ENCODE measurements around the gene PCNT. TPM values are rescaled to one million over a fixed set of nuclear protein-coding genes. Genes with fewer than 3 reads are reported as not detected.

The PCNT gene, protein sequence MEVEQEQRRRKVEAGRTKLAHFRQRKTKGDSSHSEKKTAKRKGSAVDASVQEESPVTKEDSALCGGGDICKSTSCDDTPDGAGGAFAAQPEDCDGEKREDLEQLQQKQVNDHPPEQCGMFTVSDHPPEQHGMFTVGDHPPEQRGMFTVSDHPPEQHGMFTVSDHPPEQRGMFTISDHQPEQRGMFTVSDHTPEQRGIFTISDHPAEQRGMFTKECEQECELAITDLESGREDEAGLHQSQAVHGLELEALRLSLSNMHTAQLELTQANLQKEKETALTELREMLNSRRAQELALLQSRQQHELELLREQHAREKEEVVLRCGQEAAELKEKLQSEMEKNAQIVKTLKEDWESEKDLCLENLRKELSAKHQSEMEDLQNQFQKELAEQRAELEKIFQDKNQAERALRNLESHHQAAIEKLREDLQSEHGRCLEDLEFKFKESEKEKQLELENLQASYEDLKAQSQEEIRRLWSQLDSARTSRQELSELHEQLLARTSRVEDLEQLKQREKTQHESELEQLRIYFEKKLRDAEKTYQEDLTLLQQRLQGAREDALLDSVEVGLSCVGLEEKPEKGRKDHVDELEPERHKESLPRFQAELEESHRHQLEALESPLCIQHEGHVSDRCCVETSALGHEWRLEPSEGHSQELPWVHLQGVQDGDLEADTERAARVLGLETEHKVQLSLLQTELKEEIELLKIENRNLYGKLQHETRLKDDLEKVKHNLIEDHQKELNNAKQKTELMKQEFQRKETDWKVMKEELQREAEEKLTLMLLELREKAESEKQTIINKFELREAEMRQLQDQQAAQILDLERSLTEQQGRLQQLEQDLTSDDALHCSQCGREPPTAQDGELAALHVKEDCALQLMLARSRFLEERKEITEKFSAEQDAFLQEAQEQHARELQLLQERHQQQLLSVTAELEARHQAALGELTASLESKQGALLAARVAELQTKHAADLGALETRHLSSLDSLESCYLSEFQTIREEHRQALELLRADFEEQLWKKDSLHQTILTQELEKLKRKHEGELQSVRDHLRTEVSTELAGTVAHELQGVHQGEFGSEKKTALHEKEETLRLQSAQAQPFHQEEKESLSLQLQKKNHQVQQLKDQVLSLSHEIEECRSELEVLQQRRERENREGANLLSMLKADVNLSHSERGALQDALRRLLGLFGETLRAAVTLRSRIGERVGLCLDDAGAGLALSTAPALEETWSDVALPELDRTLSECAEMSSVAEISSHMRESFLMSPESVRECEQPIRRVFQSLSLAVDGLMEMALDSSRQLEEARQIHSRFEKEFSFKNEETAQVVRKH (N-terminal part only)
- total RNA-seq = 19.2 and 23.0 TPM in 2 replicates

DNA sequence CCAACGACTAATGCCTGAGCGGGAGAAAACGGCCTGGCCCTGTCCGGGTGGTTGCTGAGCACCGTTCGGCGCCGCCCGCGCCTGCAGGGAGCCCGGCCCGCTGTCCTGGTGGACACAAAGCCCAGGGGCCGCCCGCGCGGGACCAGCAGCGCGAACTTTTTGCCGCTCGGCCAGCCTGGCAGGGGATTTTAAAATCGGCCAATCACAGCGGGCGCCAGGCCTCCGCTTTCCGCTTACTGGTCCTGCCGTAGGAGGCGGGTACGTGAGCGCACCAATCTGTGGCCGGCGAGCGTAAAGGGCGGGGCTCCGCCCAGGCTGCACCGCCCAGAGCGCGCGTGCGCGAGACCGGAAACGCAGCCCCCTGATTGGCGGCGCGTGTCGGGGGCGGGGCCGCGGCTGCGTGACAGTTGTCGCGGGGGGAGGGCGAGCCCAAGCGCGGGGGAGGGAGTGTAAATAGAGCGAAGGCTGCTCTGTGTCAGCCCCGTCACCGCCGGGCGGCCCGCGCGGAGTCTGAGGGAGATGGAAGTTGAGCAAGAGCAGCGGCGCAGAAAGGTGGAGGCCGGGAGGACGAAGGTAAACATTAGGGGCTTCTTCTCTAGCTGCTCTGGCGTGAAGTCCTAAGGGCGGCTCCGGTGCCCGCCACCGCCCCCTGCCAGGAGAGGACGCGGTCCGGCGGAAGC lies at the start of gene PCNT, which contains the start of gene C21orf58:
PCNT (plus strand) TSS at position 447 of the 680 bp plus-strand sequence; CDS start at position 520, 73 bp downstream.
C21orf58 (minus strand) TSS at position 161 of the 680 bp plus-strand sequence. CDS start 1,132 bp downstream, outside the sequence.
- TF ChIP-seq, protein P1, sequence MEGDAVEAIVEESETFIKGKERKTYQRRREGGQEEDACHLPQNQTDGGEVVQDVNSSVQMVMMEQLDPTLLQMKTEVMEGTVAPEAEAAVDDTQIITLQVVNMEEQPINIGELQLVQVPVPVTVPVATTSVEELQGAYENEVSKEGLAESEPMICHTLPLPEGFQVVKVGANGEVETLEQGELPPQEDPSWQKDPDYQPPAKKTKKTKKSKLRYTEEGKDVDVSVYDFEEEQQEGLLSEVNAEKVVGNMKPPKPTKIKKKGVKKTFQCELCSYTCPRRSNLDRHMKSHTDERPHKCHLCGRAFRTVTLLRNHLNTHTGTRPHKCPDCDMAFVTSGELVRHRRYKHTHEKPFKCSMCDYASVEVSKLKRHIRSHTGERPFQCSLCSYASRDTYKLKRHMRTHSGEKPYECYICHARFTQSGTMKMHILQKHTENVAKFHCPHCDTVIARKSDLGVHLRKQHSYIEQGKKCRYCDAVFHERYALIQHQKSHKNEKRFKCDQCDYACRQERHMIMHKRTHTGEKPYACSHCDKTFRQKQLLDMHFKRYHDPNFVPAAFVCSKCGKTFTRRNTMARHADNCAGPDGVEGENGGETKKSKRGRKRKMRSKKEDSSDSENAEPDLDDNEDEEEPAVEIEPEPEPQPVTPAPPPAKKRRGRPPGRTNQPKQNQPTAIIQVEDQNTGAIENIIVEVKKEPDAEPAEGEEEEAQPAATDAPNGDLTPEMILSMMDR (IDR thresholded peaks at IDR 0.05; ENCODE audit: extremely low read depth, low read depth, low read length) = no peak
- peaks cover 65% of the 10 kb centered on the region for H3K79me2 ChIP-seq (ENCODE audit: insufficient read depth, low read length)
- H3K9me3 ChIP-seq (ENCODE audit: low read depth, low read length) = no peaks in the 10 kb centered on the region
- H3K4me2 ChIP-seq (ENCODE audit: insufficient read depth, low read length) = peak within 1 kb of the TSS; percentile 98
- peaks cover 23% of the 10 kb centered on the region for H3K4me1 ChIP-seq (ENCODE audit: insufficient read depth, low read length)
- DNase-seq (ENCODE audit: insufficient read length, low spot score, missing footprints) = peak; percentile 100
- peak within 1 kb of the TSS; percentile 97 for H3K4me3 ChIP-seq (ENCODE audit: insufficient read depth, low read length)
- peak within 1 kb of the TSS; percentile 92 for H3K27ac ChIP-seq (ENCODE audit: low read depth, low read length)
- peak within 1 kb of the TSS; percentile 95 for H2AFZ ChIP-seq (ENCODE audit: low read length)
- H3K27me3 ChIP-seq (ENCODE audit: insufficient read depth, low read length) = no peaks in the 10 kb centered on the region
- H3K36me3 ChIP-seq (ENCODE audit: insufficient read depth, low read length) = peaks cover 9% of the 10 kb centered on the region
- H4K20me1 ChIP-seq (ENCODE audit: insufficient read depth, low read length) = peaks cover 3% of the 10 kb centered on the region

DNA sequence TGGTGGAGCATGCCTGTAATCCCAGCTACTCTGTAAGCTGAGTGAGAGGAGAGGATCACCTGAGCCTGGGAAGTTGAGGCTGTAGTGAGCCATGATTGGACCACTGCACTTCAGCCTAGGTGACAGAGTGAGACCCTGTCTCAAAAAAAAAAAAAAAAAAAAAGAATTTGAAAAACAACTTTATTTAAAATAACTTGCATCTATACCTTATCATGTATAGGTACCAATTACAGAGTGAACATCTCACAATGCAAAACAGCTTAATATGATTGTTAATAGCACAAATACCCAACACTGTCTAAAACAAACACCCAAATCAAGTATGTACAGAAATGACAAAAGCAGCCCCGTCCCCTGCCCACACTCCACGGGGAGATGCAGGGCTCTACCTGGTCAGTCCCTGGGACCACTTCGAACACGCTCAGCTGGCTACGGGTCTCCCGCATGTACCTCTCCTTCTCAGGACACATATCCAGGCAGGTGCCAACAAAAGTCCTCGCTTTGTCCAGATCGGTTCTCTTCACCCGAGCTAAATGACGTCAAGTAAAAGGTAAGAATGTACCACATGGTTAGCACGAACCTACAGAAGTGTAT lies 49.1 kb upstream of the PCNT start:
- Histone ChIP-seq H4K20me1 (ENCODE audit: insufficient read depth, low read length) (peaks cover 12% of the 10 kb centered on the region), H3K4me1 (ENCODE audit: insufficient read depth, low read length) (no peaks in the 10 kb centered on the region), H3K9me3 (ENCODE audit: low read depth, low read length) (no peaks in the 10 kb centered on the region), H3K4me3 (ENCODE audit: insufficient read depth, low read length) (no peak overlapping the region), H3K27ac (ENCODE audit: low read depth, low read length) (no peak overlapping the region), H3K36me3 (ENCODE audit: insufficient read depth, low read length) (peaks cover 86% of the 10 kb centered on the region), H3K4me2 (ENCODE audit: insufficient read depth, low read length) (no peak overlapping the region), H2AFZ (ENCODE audit: low read length) (no peak overlapping the region), H3K79me2 (ENCODE audit: insufficient read depth, low read length) (peaks cover 13% of the 10 kb centered on the region), H3K27me3 (ENCODE audit: insufficient read depth, low read length) (no peaks in the 10 kb centered on the region)
- no peak for DNase-seq (ENCODE audit: insufficient read length, low spot score, missing footprints)
- TF ChIP-seq, protein P1 (IDR thresholded peaks at IDR 0.05; ENCODE audit: extremely low read depth, low read depth, low read length) = no peak

DNA sequence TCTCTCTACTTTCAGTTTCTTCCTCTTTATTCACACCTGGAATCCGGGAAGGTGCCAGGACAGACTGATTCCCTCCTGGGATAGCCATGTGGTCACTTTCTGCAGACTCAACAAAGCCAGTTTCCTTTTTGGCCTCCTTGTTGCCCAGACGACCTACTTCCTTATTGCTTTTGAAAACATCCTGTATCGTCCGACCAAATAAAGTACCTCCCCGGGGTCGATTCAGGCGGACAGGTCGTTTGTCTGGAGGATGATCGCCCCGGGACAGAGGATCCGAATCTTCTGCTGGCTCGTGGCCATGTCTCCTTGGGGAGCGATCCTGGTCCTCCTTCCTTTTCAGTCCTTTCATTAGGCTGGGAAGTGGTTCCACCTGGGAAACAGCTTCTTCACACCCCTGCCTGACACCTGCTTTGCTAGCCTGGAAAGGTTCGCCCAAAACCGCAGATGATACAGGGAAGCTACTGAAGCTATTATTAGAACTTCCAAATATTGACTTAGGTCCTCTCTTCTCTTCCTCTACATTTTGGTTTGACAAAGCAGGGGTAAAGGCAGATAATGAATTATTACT lies 39.8 kb upstream of the PCNT start:
- Histone ChIP-seq H3K4me3 (ENCODE audit: insufficient read depth, low read length) (peak overlapping the region; percentile 41), H3K27me3 (ENCODE audit: insufficient read depth, low read length) (no peaks in the 10 kb centered on the region), H3K27ac (ENCODE audit: low read depth, low read length) (peak overlapping the region; percentile 4), H2AFZ (ENCODE audit: low read length) (no peak overlapping the region), H3K4me2 (ENCODE audit: insufficient read depth, low read length) (peak overlapping the region; percentile 91), H3K9me3 (ENCODE audit: low read depth, low read length) (no peaks in the 10 kb centered on the region), H4K20me1 (ENCODE audit: insufficient read depth, low read length) (peaks cover 30% of the 10 kb centered on the region), H3K4me1 (ENCODE audit: insufficient read depth, low read length) (peaks cover 33% of the 10 kb centered on the region), H3K79me2 (ENCODE audit: insufficient read depth, low read length) (peaks cover 68% of the 10 kb centered on the region), H3K36me3 (ENCODE audit: insufficient read depth, low read length) (peaks cover 40% of the 10 kb centered on the region)
- DNase-seq (ENCODE audit: insufficient read length, low spot score, missing footprints) = no peak
- TF ChIP-seq, protein P1 (IDR thresholded peaks at IDR 0.05; ENCODE audit: extremely low read depth, low read depth, low read length) = no peak
